ENCODE data around the gene TNIK. TPM values are rescaled to one million over a fixed set of nuclear protein-coding genes. Genes with fewer than 3 reads are reported as not detected.

Gene TNIK
- total and polyA plus RNA-seq, 2 of the 4 experiments (the other 2 are of a cell fraction) = 3.4 to 6.3 TPM

- H4K8ac ChIP-seq (ENCODE audit: low read depth in 2 of 2, low read length in 2 of 2) = no peak overlapping the region
- no peak overlapping the region for H3K9ac ChIP-seq (ENCODE audit: low read depth, low read length)
- H2AK5ac ChIP-seq (ENCODE audit: low read depth, low read length) = peak overlapping the region; percentile 19; the same call in 1 of the 2 replicates
- H3K36me3 ChIP-seq (ENCODE audit: control insufficient read depth, insufficient read depth, low read length) = no peaks in the 10 kb centered on the region
- 0 out of 2 replicates have a peak overlapping the region, but pooled peaks have one; percentile 8 for H3K14ac ChIP-seq (replicated peaks; ENCODE audit: low read depth, low read length)
- no peak overlapping the region for H3K27ac ChIP-seq (ENCODE audit: insufficient read depth, low read length)
- H2BK20ac ChIP-seq (ENCODE audit: low read depth, low read length) = no peak overlapping the region; the same call in 1 of the 2 replicates
- dilution Hi-C loops (cut with HindIII; ENCODE audit: low sequenced_read_pairs, unreplicated experiment) (no loop called here), intact Hi-C loops (cut with micrococcal nuclease) (loop anchor here (5.0 kb wide), 1 partner anchor 44 kb away; no protein-coding TSS in a partner anchor), in situ Hi-C loops (cut with MboI; ENCODE audit: low sequenced_read_pairs) (no loop called here)
- no peak overlapping the region for H3K56ac ChIP-seq (ENCODE audit: extremely low read depth, insufficient read depth, low read length)
- H3K4me1 ChIP-seq (ENCODE audit: control insufficient read depth, insufficient read depth, low read length) = peaks cover 4% of the 10 kb centered on the region
- ChIA-PET POLR2A (ENCODE audit: unreplicated experiment) (no interaction called here), CTCF (no interaction called here)
- no peak overlapping the region for H2BK120ac ChIP-seq (ENCODE audit: low read depth, low read length)
- H3K4ac ChIP-seq (ENCODE audit: low read depth, low read length) = peak overlapping the region; percentile 22; the same call in 1 of the 2 replicates
- no peaks in the 10 kb centered on the region for H3K9me3 ChIP-seq (ENCODE audit: control insufficient read depth, insufficient read depth, low read length)
- H4K5ac ChIP-seq (ENCODE audit: low read depth, low read length) = no peak overlapping the region
- no peak overlapping the region for H2BK5ac ChIP-seq (ENCODE audit: low read depth, low read length, poor library complexity, severe bottlenecking)
- no peak overlapping the region for H3K18ac ChIP-seq (ENCODE audit: low read depth, low read length)
- no peaks in the 10 kb centered on the region; a peak in 1 of 4 replicates for H3K79me1 ChIP-seq (ENCODE audit: low read depth in 1 of 2, low read length in 2 of 2)
- H3K4me3 ChIP-seq (ENCODE audit: insufficient read depth, low read depth, low read length) = no peak overlapping the region
- BruUV-seq (replicated peaks) = no TSS peak
- DNase-seq (peak; percentile 9), ATAC-seq (ENCODE audit: low read depth) (no peak)
- H3K23ac ChIP-seq (ENCODE audit: low read depth, low read length) = no peak overlapping the region
- no CpG with 5 or more reads among the region's 4 CpGs for WGBS, 2 experiments (ENCODE audit: extremely low coverage in 2 of 2, insufficient read length in 1 of 2)
- TF ChIP-seq CHD1 (IDR thresholded peaks at IDR 0.05; ENCODE audit: low read depth, low read length) = no peak
- TF ChIP-seq MXI1 (IDR thresholded peaks at IDR 0.05; ENCODE audit: borderline replicate concordance, low read depth, low read length) = no peak
- TF ChIP-seq, protein P1, sequence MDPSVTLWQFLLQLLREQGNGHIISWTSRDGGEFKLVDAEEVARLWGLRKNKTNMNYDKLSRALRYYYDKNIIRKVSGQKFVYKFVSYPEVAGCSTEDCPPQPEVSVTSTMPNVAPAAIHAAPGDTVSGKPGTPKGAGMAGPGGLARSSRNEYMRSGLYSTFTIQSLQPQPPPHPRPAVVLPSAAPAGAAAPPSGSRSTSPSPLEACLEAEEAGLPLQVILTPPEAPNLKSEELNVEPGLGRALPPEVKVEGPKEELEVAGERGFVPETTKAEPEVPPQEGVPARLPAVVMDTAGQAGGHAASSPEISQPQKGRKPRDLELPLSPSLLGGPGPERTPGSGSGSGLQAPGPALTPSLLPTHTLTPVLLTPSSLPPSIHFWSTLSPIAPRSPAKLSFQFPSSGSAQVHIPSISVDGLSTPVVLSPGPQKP (IDR thresholded peaks at IDR 0.05; ENCODE audit: borderline replicate concordance, low read depth, low read length) = no peak
- no peak for TF ChIP-seq MAZ (IDR thresholded peaks at IDR 0.05; ENCODE audit: borderline replicate concordance, low read depth, low read length)
- TF ChIP-seq FOS (IDR thresholded peaks at IDR 0.05; ENCODE audit: low read depth, low read length) = no peak
- TF ChIP-seq, protein P2, sequence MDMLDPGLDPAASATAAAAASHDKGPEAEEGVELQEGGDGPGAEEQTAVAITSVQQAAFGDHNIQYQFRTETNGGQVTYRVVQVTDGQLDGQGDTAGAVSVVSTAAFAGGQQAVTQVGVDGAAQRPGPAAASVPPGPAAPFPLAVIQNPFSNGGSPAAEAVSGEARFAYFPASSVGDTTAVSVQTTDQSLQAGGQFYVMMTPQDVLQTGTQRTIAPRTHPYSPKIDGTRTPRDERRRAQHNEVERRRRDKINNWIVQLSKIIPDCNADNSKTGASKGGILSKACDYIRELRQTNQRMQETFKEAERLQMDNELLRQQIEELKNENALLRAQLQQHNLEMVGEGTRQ (IDR thresholded peaks at IDR 0.05; ENCODE audit: low read depth, low read length) = no peak
- no peak for TF ChIP-seq RFX5 (IDR thresholded peaks at IDR 0.05; ENCODE audit: low read depth, low read length)
- TF ChIP-seq CEBPB (IDR thresholded peaks at IDR 0.05; ENCODE audit: low read depth, low read length) = no peak
- H3K27me3 ChIP-seq (ENCODE audit: control insufficient read depth, insufficient read depth, low read length) = no peaks in the 10 kb centered on the region; the same call in 1 of the 2 replicates
- no peak overlapping the region for H4K91ac ChIP-seq (ENCODE audit: insufficient read depth, low read depth, low read length)
- no peak overlapping the region for H2AK9ac ChIP-seq (replicated peaks; ENCODE audit: low read depth, low read length, poor library complexity)
- H3K9me1 ChIP-seq (ENCODE audit: insufficient read depth, low read length) = no peaks in the 10 kb centered on the region
- no peaks in the 10 kb centered on the region for H4K20me1 ChIP-seq (ENCODE audit: insufficient read depth, low read length)
- 0 out of 3 replicates have a peak overlapping the region, but pooled peaks have one; percentile 5 for H2BK15ac ChIP-seq (ENCODE audit: low read depth, low read length)
- no peak overlapping the region for H3K4me2 ChIP-seq (ENCODE audit: low read depth, low read length)
- H2AFZ ChIP-seq (replicated peaks; ENCODE audit: low read length, poor library complexity) = no peak overlapping the region
Measured at GRCh38 chr3:171256445-171257250, 203.6 kb downstream of the TNIK start.

Data from IMR-90 (cell line).